Measurements from ENCODE around the gene CFL2. TPM values are rescaled to one million over a fixed set of nuclear protein-coding genes. Genes with fewer than 3 reads are reported as not detected.

CFL2 gene
- 100 to 1,000 TPM in 1 of 4 donors, 10 to 100 TPM in 3; 30.4 to 108 (median 44.9) TPM for total RNA-seq

- peak; percentile 82 for DNase-seq
- Histone ChIP-seq H3K27me3 (no peaks in the 10 kb centered on the region), H3K4me1 (peaks cover 6 to 37% (median 16%) of the 10 kb centered on the region in 4 donors), H3K36me3 (no peaks in the 10 kb centered on the region), H3K27ac (peak within 1 kb of the TSS; percentile 94 to 98 (median 96)), H3K4me3 (peak within 1 kb of the TSS; percentile 56 to 96 (median 84)), H3K9me3 (no peaks in the 10 kb centered on the region)
- TF ChIP-seq POLR2AphosphoS5 (IDR thresholded peaks at IDR 0.05), result peak; percentile 76 to 91 (median 79)
- peak; percentile 55 for TF ChIP-seq POLR2A (IDR thresholded peaks at IDR 0.05)
- TF ChIP-seq, protein P1, sequence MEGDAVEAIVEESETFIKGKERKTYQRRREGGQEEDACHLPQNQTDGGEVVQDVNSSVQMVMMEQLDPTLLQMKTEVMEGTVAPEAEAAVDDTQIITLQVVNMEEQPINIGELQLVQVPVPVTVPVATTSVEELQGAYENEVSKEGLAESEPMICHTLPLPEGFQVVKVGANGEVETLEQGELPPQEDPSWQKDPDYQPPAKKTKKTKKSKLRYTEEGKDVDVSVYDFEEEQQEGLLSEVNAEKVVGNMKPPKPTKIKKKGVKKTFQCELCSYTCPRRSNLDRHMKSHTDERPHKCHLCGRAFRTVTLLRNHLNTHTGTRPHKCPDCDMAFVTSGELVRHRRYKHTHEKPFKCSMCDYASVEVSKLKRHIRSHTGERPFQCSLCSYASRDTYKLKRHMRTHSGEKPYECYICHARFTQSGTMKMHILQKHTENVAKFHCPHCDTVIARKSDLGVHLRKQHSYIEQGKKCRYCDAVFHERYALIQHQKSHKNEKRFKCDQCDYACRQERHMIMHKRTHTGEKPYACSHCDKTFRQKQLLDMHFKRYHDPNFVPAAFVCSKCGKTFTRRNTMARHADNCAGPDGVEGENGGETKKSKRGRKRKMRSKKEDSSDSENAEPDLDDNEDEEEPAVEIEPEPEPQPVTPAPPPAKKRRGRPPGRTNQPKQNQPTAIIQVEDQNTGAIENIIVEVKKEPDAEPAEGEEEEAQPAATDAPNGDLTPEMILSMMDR (IDR thresholded peaks at IDR 0.05), result no peak
- intact Hi-C loops (cut with DNase I; ENCODE audit: low total_unique reads) (no loop called here), in situ Hi-C loops (cut with MboI; ENCODE audit: low pct_ligation_motif_present in 1 of 4, low pct_unique_long_range_greater_than_20kb in 1 of 4, low sequenced_read_pairs in 3 of 4) (loop anchor here in 1 of 4 donors (25.0 kb wide), 1 partner anchor 698 kb away; the partner anchor contains the start of gene NFKBIA)
- WGBS, 2 donors (ENCODE audit: low coverage in 1 of 2), result 0 to 1% methylated on average over 1 to 31 of the region's 76 CpGs
Observed at GRCh38 chr14:34714320-34715126, at the start of gene CFL2. Gene CFL2 (minus strand): TSS chr14:34714593. CDS start chr14:34714540, 53 bp downstream.

- TF ChIP-seq POLR2A (IDR thresholded peaks at IDR 0.05), result no peak
- TF ChIP-seq POLR2AphosphoS5 (IDR thresholded peaks at IDR 0.05), result no peak
- no peak for TF ChIP-seq EP300 (IDR thresholded peaks at IDR 0.05; ENCODE audit: low read depth)
- TF ChIP-seq, protein P1 (IDR thresholded peaks at IDR 0.05), result no peak
- Histone ChIP-seq H3K9me3 (no peaks in the 10 kb centered on the region), H3K4me1 (no peaks in the 10 kb centered on the region), H3K36me3 (peaks cover 0 to 24% (median 0%) of the 10 kb centered on the region in 4 donors), H3K27me3 (no peaks in the 10 kb centered on the region), H3K27ac (no peak overlapping the region), H3K4me3 (no peak overlapping the region)
- no peak for DNase-seq
- intact Hi-C loops (cut with DNase I; ENCODE audit: low total_unique reads) (no loop called here), in situ Hi-C loops (cut with MboI; ENCODE audit: low pct_ligation_motif_present in 1 of 4, low pct_unique_long_range_greater_than_20kb in 1 of 4, low sequenced_read_pairs in 3 of 4) (no loop called here)
- WGBS, 2 donors (ENCODE audit: low coverage in 1 of 2), result 100% methylated on average over 2 of the region's 2 CpGs
Observed at GRCh38 chr14:34755215-34755614, 40.8 kb upstream of the CFL2 start.

DNA sequence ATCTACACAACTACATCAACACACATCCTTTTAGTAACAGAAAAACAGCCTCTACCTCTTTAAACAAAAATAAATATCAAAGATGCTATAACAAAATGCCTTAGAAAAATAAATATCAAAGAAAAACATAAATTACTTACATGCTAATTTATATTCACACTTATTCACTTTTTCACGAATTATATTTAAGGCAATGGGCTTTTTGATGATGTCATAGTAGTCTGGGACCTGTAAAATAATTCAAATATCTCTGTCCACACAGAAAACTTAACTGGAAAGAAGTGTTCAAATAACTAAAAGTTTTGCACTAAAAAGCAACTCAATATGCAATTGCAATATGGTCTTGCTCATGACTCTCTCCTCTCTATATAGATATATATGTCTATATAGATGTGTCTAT is 40.3 kb upstream of the CFL2 start:
- in situ Hi-C loops (cut with MboI; ENCODE audit: low pct_ligation_motif_present in 1 of 4, low pct_unique_long_range_greater_than_20kb in 1 of 4, low sequenced_read_pairs in 3 of 4) (no loop called here), intact Hi-C loops (cut with DNase I; ENCODE audit: low total_unique reads) (no loop called here)
- Histone ChIP-seq H3K4me1 (no peaks in the 10 kb centered on the region), H3K27ac (no peak overlapping the region), H3K4me3 (no peak overlapping the region), H3K36me3 (peaks cover 0 to 24% (median 0%) of the 10 kb centered on the region in 4 donors), H3K27me3 (no peaks in the 10 kb centered on the region), H3K9me3 (no peaks in the 10 kb centered on the region)
- no peak for TF ChIP-seq POLR2A (IDR thresholded peaks at IDR 0.05)
- TF ChIP-seq, protein P1 (IDR thresholded peaks at IDR 0.05), result no peak
- TF ChIP-seq POLR2AphosphoS5 (IDR thresholded peaks at IDR 0.05), result no peak
- TF ChIP-seq EP300 (IDR thresholded peaks at IDR 0.05; ENCODE audit: low read depth), result no peak
- WGBS, 2 donors (ENCODE audit: low coverage in 1 of 2), result 92 to 100% methylated on average over 1 of the region's 1 CpG
- no peak for DNase-seq

GRCh38 chr14:34750670-34751069 is 36.3 kb upstream of the CFL2 start:
- Histone ChIP-seq H3K9me3 (no peaks in the 10 kb centered on the region), H3K27ac (no peak overlapping the region), H3K27me3 (no peaks in the 10 kb centered on the region), H3K4me3 (no peak overlapping the region), H3K4me1 (no peaks in the 10 kb centered on the region), H3K36me3 (peaks cover 0 to 17% (median 0%) of the 10 kb centered on the region in 4 donors)
- in situ Hi-C loops (cut with MboI; ENCODE audit: low pct_ligation_motif_present in 1 of 4, low pct_unique_long_range_greater_than_20kb in 1 of 4, low sequenced_read_pairs in 3 of 4) (no loop called here), intact Hi-C loops (cut with DNase I; ENCODE audit: low total_unique reads) (no loop called here)
- TF ChIP-seq, protein P1 (IDR thresholded peaks at IDR 0.05), result no peak
- TF ChIP-seq EP300 (IDR thresholded peaks at IDR 0.05; ENCODE audit: low read depth) (no peak), POLR2AphosphoS5 (IDR thresholded peaks at IDR 0.05) (no peak), POLR2A (IDR thresholded peaks at IDR 0.05) (no peak)
- no peak for DNase-seq
